GDM1 (cell line): ENCODE results near the gene NOS1AP.

Experiments
- DNase-seq: peaks from one replicate; lab custom pipeline; 2025; lab: John Stamatoyannopoulos, UW

Gene NOS1AP

GRCh38 chr1:162386292-162387225, 317.1 kb downstream of the NOS1AP start:
- DNase-seq, result no peak

- no peak for DNase-seq
Measured at GRCh38 chr1:162387226-162388082, 318.0 kb downstream of the NOS1AP start.

GRCh38 chr1:162388083-162388594, 318.6 kb downstream of the NOS1AP start:
- no peak for DNase-seq

- no peak for DNase-seq
Measured at GRCh38 chr1:162388615-162389014, 319.1 kb downstream of the NOS1AP start.

- DNase-seq, result no peak
Measured at GRCh38 chr1:162389021-162389818, 319.7 kb downstream of the NOS1AP start.

- no peak for DNase-seq
Measured at GRCh38 chr1:162389971-162390370, 320.5 kb downstream of the NOS1AP start.

GRCh38 chr1:162390396-162391185, 321.1 kb downstream of the NOS1AP start:
- no peak for DNase-seq

- DNase-seq, result no peak
Measured at GRCh38 chr1:162391790-162392563, 322.5 kb downstream of the NOS1AP start.

GRCh38 chr1:162396201-162396906, 326.9 kb downstream of the NOS1AP start:
- DNase-seq, result no peak

GRCh38 chr1:162397039-162397448, 327.6 kb downstream of the NOS1AP start:
- no peak for DNase-seq

GRCh38 chr1:162397943-162398560, 328.6 kb downstream of the NOS1AP start:
- no peak for DNase-seq

GRCh38 chr1:162398999-162399580, 329.6 kb downstream of the NOS1AP start:
- no peak for DNase-seq

GRCh38 chr1:162400790-162401355, 331.4 kb downstream of the NOS1AP start:
- no peak for DNase-seq

- DNase-seq, result no peak
Measured at GRCh38 chr1:162404550-162405160, 335.2 kb downstream of the NOS1AP start.

- no peak for DNase-seq
Measured at GRCh38 chr1:162405800-162406199, 336.3 kb downstream of the NOS1AP start.

GRCh38 chr1:162406811-162407210, 337.3 kb downstream of the NOS1AP start:
- DNase-seq, result no peak

GRCh38 chr1:162407539-162407938, 338.0 kb downstream of the NOS1AP start:
- no peak for DNase-seq

- DNase-seq, result no peak
Measured at GRCh38 chr1:162412002-162412401, 342.5 kb downstream of the NOS1AP start, which contains the start of gene SH2D1B. TSS of gene SH2D1B (minus strand) at chr1:162412136. CDS start at chr1:162412016, 120 bp downstream.
